RWPE2 (cell line): ENCODE measurements around the gene COMMD7.

Experiments
- ATAC-seq: fragments of 200-7000 bp; cut with Tn5 transposase; 3 replicates; pipeline ENCODE4 v1.9.1; 2021; ENCODE audit warnings: low read depth
- DNase-seq: peaks from one replicate; pipeline ENCODE4 v3.0.0-alpha.2; 2020; ENCODE audit warnings: low spot score
- H3K27ac ChIP-seq: fragments of 450-650 bp; 2 replicates; pipeline ENCODE4 v1.5.1; 2017; ENCODE audit warnings: mild to moderate bottlenecking; ENCODE audit not compliant: poor library complexity, severe bottlenecking
- H3K27me3 ChIP-seq: fragments of 250-450 bp; sonication (Bioruptor Pico); 2 replicates; pipeline ENCODE4 v1.5.1; 2021; ENCODE audit warnings: mild to moderate bottlenecking, moderate library complexity; ENCODE audit not compliant: insufficient read depth, poor library complexity, severe bottlenecking
- H3K36me3 ChIP-seq: fragments of 250-450 bp; sonication (Bioruptor Pico); 2 replicates; pipeline ENCODE4 v1.5.1; 2020; ENCODE audit warnings: low read depth, mild to moderate bottlenecking, moderate library complexity
- H3K4me1 ChIP-seq: fragments of 250-450 bp; sonication (Bioruptor Pico); 2 replicates; pipeline ENCODE4 v1.5.1; 2021; ENCODE audit warnings: mild to moderate bottlenecking, moderate library complexity; ENCODE audit not compliant: insufficient read depth, poor library complexity, severe bottlenecking
- H3K4me3 ChIP-seq: fragments of 250-450 bp; sonication (Bioruptor Pico); 2 replicates; pipeline ENCODE4 v1.5.1; 2021; ENCODE audit warnings: mild to moderate bottlenecking, moderate library complexity; ENCODE audit not compliant: severe bottlenecking
- H3K9me3 ChIP-seq: fragments of 250-450 bp; sonication (Bioruptor Pico); 2 replicates; pipeline ENCODE4 v1.5.1; 2021; ENCODE audit warnings: mild to moderate bottlenecking, moderate library complexity; ENCODE audit not compliant: severe bottlenecking
- TF ChIP-seq, protein P1 (sequence below): fragments of 450-650 bp; IDR thresholded peaks from one replicate; pipeline ENCODE4 v1.5.1; 2017; ENCODE audit warnings: mild to moderate bottlenecking, moderate library complexity; ENCODE audit not compliant: poor library complexity, severe bottlenecking

Gene COMMD7

DNA sequence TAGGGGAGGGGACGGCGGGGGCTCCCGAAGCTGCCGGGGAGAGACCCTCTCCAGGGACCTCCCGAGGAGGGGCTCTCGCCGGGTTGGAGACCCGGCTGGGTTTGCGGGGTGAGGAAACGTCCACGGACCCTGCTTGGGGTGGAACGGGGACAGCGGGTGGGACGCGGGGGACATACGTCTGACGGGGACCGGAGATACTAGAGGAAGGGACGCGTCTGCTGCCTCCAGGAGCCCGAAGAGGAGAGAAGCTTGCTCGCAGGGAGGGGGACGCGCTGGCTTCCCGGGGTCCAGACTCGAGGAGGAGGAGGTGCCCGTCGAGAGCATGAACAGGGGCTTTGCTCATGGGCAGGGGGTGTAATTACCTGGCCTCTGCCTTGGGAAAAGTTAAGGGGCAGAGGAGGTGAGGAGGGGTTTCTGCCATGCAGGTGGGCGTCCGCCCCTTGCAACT, 19.5 kb upstream of the COMMD7 start:
- no peak overlapping the region for H3K27ac ChIP-seq
- H3K9me3 ChIP-seq: no peaks in the 10 kb centered on the region
- no peaks in the 10 kb centered on the region for H3K4me1 ChIP-seq
- TF ChIP-seq, protein P1, sequence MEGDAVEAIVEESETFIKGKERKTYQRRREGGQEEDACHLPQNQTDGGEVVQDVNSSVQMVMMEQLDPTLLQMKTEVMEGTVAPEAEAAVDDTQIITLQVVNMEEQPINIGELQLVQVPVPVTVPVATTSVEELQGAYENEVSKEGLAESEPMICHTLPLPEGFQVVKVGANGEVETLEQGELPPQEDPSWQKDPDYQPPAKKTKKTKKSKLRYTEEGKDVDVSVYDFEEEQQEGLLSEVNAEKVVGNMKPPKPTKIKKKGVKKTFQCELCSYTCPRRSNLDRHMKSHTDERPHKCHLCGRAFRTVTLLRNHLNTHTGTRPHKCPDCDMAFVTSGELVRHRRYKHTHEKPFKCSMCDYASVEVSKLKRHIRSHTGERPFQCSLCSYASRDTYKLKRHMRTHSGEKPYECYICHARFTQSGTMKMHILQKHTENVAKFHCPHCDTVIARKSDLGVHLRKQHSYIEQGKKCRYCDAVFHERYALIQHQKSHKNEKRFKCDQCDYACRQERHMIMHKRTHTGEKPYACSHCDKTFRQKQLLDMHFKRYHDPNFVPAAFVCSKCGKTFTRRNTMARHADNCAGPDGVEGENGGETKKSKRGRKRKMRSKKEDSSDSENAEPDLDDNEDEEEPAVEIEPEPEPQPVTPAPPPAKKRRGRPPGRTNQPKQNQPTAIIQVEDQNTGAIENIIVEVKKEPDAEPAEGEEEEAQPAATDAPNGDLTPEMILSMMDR: no peak
- peak overlapping the region; percentile 71 for H3K4me3 ChIP-seq
- ATAC-seq (peak; percentile 10; the same call in 2 of the 3 replicates), DNase-seq (no peak)
- H3K36me3 ChIP-seq: no peaks in the 10 kb centered on the region
- no peaks in the 10 kb centered on the region for H3K27me3 ChIP-seq

GRCh38 chr20:32761831-32762753, 18.8 kb upstream of the COMMD7 start, which contains the start of gene DNMT3B:
TSS of gene DNMT3B (plus strand) at chr20:32762385. CDS start at chr20:32780324, 17,939 bp downstream.
- Histone ChIP-seq H3K27me3 (no peaks in the 10 kb centered on the region), H3K27ac (no peak within 1 kb of the TSS), H3K4me1 (no peaks in the 10 kb centered on the region), H3K36me3 (no peaks in the 10 kb centered on the region), H3K4me3 (peak within 1 kb of the TSS; percentile 71), H3K9me3 (no peaks in the 10 kb centered on the region)
- peak; percentile 92 for DNase-seq
- ATAC-seq: peak; percentile 72
- TF ChIP-seq, protein P1: peak; percentile 62

DNA sequence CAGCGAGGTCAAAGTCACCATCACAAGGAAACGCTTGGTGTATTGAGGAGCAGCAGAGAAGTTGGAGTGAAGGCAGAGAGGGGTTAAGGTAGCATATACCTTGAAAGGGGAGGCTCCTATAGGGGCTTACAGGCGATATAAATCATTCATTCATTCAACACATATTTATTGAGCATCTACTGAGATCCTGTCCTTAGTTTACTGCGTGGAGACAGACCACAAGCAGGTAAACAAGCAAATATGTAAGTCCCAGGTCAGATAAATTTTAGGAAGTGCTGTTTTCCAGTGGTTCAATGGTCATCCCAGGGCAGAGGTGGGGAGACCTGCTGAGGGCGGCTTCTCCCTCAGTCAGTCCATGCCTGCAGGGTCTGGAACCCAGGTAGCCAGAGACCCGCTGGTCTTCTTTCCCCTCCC, 18.2 kb upstream of the COMMD7 start:
- H3K27ac ChIP-seq: no peak overlapping the region
- peak overlapping the region; percentile 71 for H3K4me3 ChIP-seq
- no peak for DNase-seq
- no peaks in the 10 kb centered on the region for H3K27me3 ChIP-seq
- TF ChIP-seq, protein P1: no peak
- H3K4me1 ChIP-seq: no peaks in the 10 kb centered on the region
- H3K9me3 ChIP-seq: no peaks in the 10 kb centered on the region
- ATAC-seq: no peak
- H3K36me3 ChIP-seq: no peaks in the 10 kb centered on the region

DNA sequence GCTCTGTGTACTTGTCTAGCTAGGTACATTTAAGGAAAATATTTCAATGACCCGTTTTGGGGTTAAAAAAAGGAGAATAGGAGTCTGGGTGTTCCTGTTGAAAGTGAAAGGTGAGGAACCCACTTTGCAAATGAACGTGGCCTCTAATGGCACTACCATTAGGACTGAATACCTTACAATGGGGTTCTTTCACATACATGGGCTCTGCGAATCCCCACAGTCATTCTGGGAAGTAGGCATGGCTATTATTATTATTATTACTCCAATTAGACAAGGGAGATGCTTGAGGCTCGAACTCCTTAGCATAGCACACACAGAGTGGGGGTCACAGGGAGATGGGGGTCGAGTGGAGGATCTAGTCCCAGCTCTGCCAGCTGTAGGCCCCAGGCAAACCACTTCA, 12.9 kb upstream of the COMMD7 start:
- Histone ChIP-seq H3K4me3 (no peak overlapping the region), H3K4me1 (peaks cover 15% of the 10 kb centered on the region), H3K9me3 (no peaks in the 10 kb centered on the region), H3K36me3 (no peaks in the 10 kb centered on the region), H3K27me3 (no peaks in the 10 kb centered on the region), H3K27ac (no peak overlapping the region)
- TF ChIP-seq, protein P1: no peak
- DNase-seq (no peak), ATAC-seq (no peak)
